B cell (primary cell): Measurements from ENCODE around the gene HNRNPF.

Source experiments
- CTCF ChIP-seq: fragments of 200-600 bp; IDR thresholded peaks from one replicate; pipeline ENCODE4 v1.8.0; 2022; ENCODE audit warnings: antibody characterized with exemption, mild to moderate bottlenecking
- EZH2 ChIP-seq: IDR thresholded peaks from 2 replicates; pipeline ENCODE4 v1.6.1; 2012; ENCODE audit warnings: borderline replicate concordance, low read depth, mild to moderate bottlenecking, moderate library complexity, low read length; ENCODE audit not compliant: insufficient read depth, poor library complexity, severe bottlenecking

GRCh38 chr10:43347997-43348396 lies 61.0 kb downstream of the HNRNPF start:
- TF ChIP-seq CTCF: no peak
- no peak for TF ChIP-seq EZH2
